ENCODE data around the gene COLQ. TPM values are rescaled to one million over a fixed set of nuclear protein-coding genes. Genes with fewer than 3 reads are reported as not detected.

Gene COLQ
- total RNA-seq, 2 experiments from 2014 or later: 0.25 to 0.62 TPM

DNA sequence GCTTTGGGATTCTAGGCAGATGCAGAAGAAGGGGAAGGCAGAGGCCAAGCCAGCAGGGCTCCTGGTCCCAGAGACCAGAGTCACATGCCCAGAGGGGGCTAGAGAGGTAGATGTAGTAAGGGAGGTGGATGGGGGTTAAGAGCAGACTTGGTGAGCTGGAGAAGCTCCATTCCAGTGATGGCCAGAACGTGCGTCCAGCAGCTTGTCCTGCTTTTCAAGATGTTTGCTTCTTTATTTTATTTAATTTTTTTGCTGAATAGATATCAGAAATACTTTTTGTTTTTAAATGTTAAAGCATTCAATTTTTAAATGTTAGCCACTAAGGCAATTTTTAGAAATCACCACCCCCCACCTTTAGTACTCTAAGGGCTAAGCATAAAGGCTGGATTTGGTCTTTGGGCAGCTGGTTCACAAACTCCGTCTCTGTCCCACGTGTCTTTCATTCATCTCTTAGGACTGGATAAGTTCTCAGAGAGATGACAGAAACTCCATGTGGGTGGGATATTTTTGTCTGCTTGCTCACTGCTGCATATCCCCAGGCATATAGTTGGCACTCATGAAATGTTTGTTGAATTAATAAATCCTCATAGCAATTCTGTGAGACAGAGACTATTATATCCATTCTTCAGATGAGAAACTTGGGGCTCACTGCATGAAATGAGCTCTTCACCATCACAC lies 6.7 kb downstream of the COLQ start:
- no peak for DNase-seq
- intact Hi-C loops (cut with micrococcal nuclease): no loop called here
- H3K9me3 Mint-ChIP-seq: no peaks in the 10 kb centered on the region
- no peaks in the 10 kb centered on the region for H3K27me3 Mint-ChIP-seq (ENCODE audit: low read depth)
- CTCF ChIA-PET: interaction anchor here (1.5 kb wide), 1 partner anchor 42 kb away, joined by 4 read pairs; no protein-coding TSS in a partner anchor
- H3K4me1 Mint-ChIP-seq (ENCODE audit: low read depth): no peaks in the 10 kb centered on the region
- no peak overlapping the region for H3K27ac Mint-ChIP-seq
- no peaks in the 10 kb centered on the region for H3K36me3 Mint-ChIP-seq (ENCODE audit: low read depth)
- no peak overlapping the region for H3K4me3 Mint-ChIP-seq

DNA sequence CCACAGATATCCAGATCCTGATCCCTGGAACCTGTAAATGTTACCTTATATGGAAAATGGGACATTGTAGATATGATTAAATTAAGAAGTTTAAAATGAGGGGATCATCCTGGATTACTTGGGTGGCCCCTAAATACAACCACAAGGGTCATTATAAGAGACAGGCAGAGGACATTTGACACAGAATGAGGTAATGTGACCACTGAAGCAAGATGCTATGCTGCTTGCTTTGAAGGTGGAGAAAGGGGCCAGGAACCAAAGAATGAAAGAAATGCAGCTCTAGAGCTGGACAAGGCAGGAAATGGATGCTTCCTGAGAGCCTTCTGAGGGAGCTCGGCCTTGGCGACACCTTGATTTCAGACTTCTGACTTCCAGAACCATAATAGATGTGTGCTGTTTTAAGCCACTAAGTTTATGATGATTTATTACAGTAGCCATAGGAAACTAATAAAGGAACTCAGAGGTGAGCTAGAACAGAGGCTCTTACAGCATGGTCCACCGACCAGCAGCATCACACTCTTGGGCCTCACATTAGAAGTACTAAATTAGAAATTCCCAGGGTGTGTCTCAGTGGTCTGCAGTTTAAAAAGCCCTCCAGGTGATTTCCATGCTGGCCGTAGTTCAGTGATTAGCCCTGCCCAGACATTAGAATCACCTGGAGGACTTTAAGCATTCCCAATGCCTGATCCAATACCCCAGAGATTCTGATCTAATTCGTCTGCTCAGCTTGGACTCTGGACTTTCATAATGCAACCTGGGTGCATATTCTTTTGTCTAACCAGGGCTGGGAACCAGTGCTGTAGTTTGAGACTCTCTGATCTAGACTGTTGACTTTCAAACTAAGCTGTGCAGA lies 7.5 kb downstream of the COLQ start:
- intact Hi-C loops (cut with micrococcal nuclease): no loop called here
- DNase-seq: no peak
- H3K9me3 Mint-ChIP-seq: no peaks in the 10 kb centered on the region
- no peaks in the 10 kb centered on the region for H3K27me3 Mint-ChIP-seq (ENCODE audit: low read depth)
- H3K4me1 Mint-ChIP-seq (ENCODE audit: low read depth): no peaks in the 10 kb centered on the region
- no peak overlapping the region for H3K27ac Mint-ChIP-seq
- no peaks in the 10 kb centered on the region for H3K36me3 Mint-ChIP-seq (ENCODE audit: low read depth)
- no peak overlapping the region for H3K4me3 Mint-ChIP-seq
- CTCF ChIA-PET: no interaction called here

DNA sequence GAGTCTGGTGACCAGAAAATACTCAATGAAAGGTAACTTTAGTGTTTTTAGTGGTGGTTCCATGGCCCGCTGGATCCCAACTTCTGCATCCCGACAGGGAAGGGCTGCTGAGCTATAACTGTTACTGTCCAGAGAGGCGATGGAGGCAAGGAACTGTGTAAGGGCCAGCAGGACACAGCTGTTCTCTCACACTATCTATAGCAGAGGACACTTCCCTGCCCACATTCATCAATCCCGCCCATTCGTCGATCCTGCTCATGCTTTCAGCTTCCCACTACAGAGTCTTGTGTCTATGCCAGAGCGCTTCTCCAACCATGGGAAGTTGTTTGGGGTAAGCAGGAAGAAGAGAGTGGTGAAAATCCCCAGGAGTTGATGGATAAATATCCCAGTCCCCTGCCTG lies 8.4 kb downstream of the COLQ start:
- Mint-ChIP-seq H3K27ac (no peak overlapping the region), H3K4me3 (no peak overlapping the region), H3K4me1 (ENCODE audit: low read depth) (no peaks in the 10 kb centered on the region), H3K9me3 (no peaks in the 10 kb centered on the region), H3K36me3 (ENCODE audit: low read depth) (no peaks in the 10 kb centered on the region), H3K27me3 (ENCODE audit: low read depth) (no peaks in the 10 kb centered on the region)
- DNase-seq: no peak
- intact Hi-C loops (cut with micrococcal nuclease): no loop called here
- CTCF ChIA-PET: no interaction called here

DNA sequence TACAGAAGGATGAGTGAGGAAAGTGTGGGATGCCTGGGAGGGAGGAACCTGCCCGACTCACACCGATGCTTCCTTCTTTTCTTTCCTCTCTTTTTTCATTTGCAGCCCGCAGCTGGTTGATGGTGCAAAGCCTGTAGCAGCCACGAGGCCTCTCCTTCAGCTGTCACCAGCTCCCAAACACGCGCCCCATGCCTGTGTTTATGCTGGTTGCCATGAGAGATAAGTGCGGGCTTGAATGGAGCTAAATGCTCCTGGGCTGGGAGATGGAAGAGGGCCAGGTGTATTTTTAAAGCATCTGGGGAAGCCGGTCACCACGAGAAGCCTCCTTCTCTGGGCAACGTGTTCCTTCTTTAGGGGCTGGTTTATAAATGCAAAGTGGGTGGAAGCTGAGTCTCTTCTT lies 9.3 kb downstream of the COLQ start:
- Mint-ChIP-seq H3K4me1 (ENCODE audit: low read depth) (no peaks in the 10 kb centered on the region), H3K4me3 (no peak overlapping the region), H3K36me3 (ENCODE audit: low read depth) (no peaks in the 10 kb centered on the region), H3K9me3 (no peaks in the 10 kb centered on the region), H3K27ac (no peak overlapping the region), H3K27me3 (ENCODE audit: low read depth) (no peaks in the 10 kb centered on the region)
- CTCF ChIA-PET: no interaction called here
- intact Hi-C loops (cut with micrococcal nuclease): no loop called here
- DNase-seq: no peak

DNA sequence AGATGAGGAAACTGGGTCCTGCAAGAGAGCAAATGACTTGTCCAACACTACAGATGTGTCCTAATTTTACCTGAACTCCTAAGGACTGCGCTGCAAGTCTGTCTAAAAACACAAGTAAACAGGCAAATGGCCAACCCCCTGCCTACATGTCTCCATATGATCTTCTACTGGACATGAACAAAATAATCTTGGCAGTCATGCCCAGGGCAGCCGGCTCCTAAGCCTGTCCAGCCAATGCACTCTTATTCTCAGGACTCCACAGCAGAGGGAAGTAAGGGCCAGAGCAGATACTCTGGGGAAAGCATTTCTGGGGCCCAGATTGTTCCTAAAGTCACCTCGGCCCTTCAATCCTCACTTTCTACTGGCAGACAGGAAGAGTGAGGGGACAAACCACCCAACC lies 10.3 kb downstream of the COLQ start:
- CTCF ChIA-PET: no interaction called here
- no peaks in the 10 kb centered on the region for H3K9me3 Mint-ChIP-seq

DNA sequence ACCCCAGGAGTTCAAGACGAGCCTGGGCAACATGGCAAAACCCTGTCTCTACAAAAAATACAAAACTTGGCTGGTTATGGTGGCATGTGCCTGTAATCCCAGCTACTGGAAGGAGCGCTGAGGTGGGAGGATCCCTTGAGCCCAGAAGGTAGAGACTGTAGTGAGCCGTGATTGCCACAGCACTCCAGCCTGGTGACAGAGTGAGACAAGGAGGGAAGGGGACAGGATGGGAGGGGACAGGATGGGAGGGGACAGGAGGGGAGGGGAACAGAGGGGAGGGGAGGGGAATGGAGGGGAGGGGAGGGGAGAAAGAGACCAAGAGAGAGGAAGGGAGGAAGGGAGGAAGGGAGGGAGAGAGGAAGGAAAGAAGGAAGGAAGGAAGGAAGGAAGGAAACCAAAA lies 11.0 kb downstream of the COLQ start:
- no peaks in the 10 kb centered on the region for H3K9me3 Mint-ChIP-seq
- CTCF ChIA-PET: no interaction called here
- H3K27me3 Mint-ChIP-seq (ENCODE audit: low read depth): no peaks in the 10 kb centered on the region
- no peak for DNase-seq
- no peaks in the 10 kb centered on the region for H3K4me1 Mint-ChIP-seq (ENCODE audit: low read depth)
- no peak overlapping the region for H3K4me3 Mint-ChIP-seq
- no peaks in the 10 kb centered on the region for H3K36me3 Mint-ChIP-seq (ENCODE audit: low read depth)
- intact Hi-C loops (cut with micrococcal nuclease): no loop called here
- H3K27ac Mint-ChIP-seq: no peak overlapping the region

More for the DNA sequence above, 10.3 kb downstream of the COLQ start:
- Mint-ChIP-seq H3K4me3 (no peak overlapping the region), H3K36me3 (ENCODE audit: low read depth) (no peaks in the 10 kb centered on the region), H3K4me1 (ENCODE audit: low read depth) (no peaks in the 10 kb centered on the region), H3K27me3 (ENCODE audit: low read depth) (no peaks in the 10 kb centered on the region), H3K27ac (no peak overlapping the region)
- DNase-seq: no peak
- intact Hi-C loops (cut with micrococcal nuclease): no loop called here

DNA sequence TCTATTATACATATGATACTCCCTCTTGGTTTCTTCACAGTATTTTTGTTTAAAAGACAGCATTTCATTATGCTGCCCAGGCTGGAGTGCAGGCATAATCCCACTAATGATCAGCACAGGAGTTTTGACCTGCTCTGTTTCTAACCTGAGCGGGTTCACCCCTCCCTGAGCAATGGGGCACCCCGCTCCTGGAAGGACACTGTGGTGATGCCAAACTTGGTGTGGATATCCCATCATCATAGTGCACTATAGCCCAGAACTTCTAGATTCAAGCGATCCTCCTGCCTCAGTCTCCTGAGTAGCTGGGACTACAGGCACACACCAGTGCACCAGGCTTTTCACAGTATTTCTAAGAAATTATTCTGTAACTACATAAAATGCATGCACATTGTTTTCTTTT lies 14.9 kb downstream of the COLQ start:
- CTCF ChIA-PET: no interaction called here
- H3K9me3 Mint-ChIP-seq: no peaks in the 10 kb centered on the region
- H3K36me3 Mint-ChIP-seq (ENCODE audit: low read depth): no peaks in the 10 kb centered on the region
- no peak overlapping the region for H3K4me3 Mint-ChIP-seq
- H3K4me1 Mint-ChIP-seq (ENCODE audit: low read depth): no peaks in the 10 kb centered on the region
- H3K27me3 Mint-ChIP-seq (ENCODE audit: low read depth): no peaks in the 10 kb centered on the region
- DNase-seq: no peak
- intact Hi-C loops (cut with micrococcal nuclease): no loop called here
- H3K27ac Mint-ChIP-seq: no peak overlapping the region

DNA sequence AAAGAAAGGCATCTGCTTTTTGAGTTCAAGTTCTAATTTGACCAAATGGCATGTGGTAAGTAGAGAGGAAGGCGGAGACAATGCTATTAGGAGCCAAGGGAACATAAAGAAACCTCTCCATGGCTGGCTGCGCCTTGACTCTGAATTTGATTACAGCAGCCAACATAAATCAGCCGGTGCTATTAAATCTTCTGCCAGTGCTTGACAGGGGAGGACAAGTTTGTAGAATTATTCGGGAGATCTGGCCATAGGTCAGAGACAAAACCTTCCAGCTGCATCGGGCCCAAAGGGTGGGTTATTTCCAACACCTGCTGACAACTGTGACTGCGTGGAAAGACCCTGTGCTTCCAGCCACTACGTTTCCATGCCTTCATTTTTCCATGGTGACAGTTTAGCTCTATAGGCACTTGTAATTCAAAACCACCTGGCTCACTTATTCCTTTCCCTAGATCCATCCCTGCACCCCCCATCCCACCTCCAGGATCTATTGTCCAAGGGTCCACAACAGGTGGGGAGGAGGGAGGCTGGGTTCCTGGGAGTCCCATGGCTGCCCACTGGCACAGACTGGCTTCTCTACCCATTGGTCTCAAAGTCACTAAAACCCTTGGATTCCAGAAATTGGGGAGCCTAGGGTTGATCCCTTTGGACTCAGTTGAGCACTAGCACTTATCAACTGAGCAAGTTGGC lies 15.9 kb downstream of the COLQ start:
- H3K36me3 Mint-ChIP-seq (ENCODE audit: low read depth): no peaks in the 10 kb centered on the region
- H3K4me3 Mint-ChIP-seq: no peak overlapping the region
- H3K9me3 Mint-ChIP-seq: no peaks in the 10 kb centered on the region
- peaks cover 4% of the 10 kb centered on the region for H3K4me1 Mint-ChIP-seq (ENCODE audit: low read depth)
- CTCF ChIA-PET: no interaction called here
- no peak overlapping the region for H3K27ac Mint-ChIP-seq
- no peaks in the 10 kb centered on the region for H3K27me3 Mint-ChIP-seq (ENCODE audit: low read depth)
- DNase-seq: no peak
- intact Hi-C loops (cut with micrococcal nuclease): no loop called here

DNA sequence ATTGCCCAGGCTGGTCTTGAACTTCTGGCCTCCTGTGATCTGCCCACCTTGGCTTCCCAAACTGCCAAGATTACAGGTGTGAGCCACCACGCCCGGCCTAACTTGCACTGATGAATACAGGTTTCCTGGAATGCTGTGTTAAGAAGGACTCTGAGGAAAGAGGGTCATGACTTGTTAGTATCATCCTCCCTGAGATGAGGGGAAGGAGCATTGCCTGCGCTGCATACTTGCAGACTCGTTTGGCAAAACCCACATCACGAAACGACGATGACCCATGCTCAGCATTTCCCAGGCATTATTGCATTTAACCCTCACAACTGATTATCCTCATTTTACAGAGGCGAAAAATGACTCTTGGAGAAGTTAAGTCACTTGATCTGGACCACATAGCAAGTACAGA lies 18.9 kb downstream of the COLQ start:
- peaks cover 16% of the 10 kb centered on the region for H3K4me1 Mint-ChIP-seq (ENCODE audit: low read depth)

DNA sequence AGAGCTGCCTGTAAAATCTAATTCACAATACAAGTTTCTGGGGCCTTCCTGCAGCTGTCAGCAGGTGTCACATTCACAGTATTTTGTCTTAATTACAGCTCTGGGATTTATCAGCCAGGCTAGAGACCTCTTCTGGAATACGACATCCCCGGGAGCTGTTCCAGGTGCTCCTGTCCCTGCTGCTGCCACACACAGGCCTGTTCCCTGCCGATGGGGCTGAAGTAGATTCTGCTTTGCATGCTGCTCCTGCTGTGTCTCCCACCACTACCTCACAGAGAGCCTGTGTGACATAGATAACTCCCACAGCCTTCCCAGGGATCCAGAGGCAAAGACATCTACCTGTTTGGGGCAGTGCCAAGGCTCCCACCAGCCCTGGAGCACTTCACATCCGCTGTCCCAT lies 20.4 kb downstream of the COLQ start:
- H3K27ac Mint-ChIP-seq: no peak overlapping the region
- DNase-seq: no peak
- no peaks in the 10 kb centered on the region for H3K9me3 Mint-ChIP-seq
- no peaks in the 10 kb centered on the region for H3K27me3 Mint-ChIP-seq (ENCODE audit: low read depth)
- intact Hi-C loops (cut with micrococcal nuclease): loop anchor here (2.0 kb wide), 1 partner anchor 56 kb away; no protein-coding TSS in a partner anchor
- no peaks in the 10 kb centered on the region for H3K36me3 Mint-ChIP-seq (ENCODE audit: low read depth)
- peaks cover 21% of the 10 kb centered on the region for H3K4me1 Mint-ChIP-seq (ENCODE audit: low read depth)
- no peak overlapping the region for H3K4me3 Mint-ChIP-seq
- CTCF ChIA-PET: interaction anchor here (0.9 kb wide), 1 partner anchor 72 kb away, joined by 4 read pairs; no protein-coding TSS in a partner anchor

More for the DNA sequence above, 18.9 kb downstream of the COLQ start:
- Mint-ChIP-seq H3K36me3 (ENCODE audit: low read depth) (no peaks in the 10 kb centered on the region), H3K27me3 (ENCODE audit: low read depth) (no peaks in the 10 kb centered on the region), H3K27ac (no peak overlapping the region), H3K4me3 (no peak overlapping the region), H3K9me3 (no peaks in the 10 kb centered on the region)
- DNase-seq: no peak
- intact Hi-C loops (cut with micrococcal nuclease): no loop called here
- CTCF ChIA-PET: no interaction called here

DNA sequence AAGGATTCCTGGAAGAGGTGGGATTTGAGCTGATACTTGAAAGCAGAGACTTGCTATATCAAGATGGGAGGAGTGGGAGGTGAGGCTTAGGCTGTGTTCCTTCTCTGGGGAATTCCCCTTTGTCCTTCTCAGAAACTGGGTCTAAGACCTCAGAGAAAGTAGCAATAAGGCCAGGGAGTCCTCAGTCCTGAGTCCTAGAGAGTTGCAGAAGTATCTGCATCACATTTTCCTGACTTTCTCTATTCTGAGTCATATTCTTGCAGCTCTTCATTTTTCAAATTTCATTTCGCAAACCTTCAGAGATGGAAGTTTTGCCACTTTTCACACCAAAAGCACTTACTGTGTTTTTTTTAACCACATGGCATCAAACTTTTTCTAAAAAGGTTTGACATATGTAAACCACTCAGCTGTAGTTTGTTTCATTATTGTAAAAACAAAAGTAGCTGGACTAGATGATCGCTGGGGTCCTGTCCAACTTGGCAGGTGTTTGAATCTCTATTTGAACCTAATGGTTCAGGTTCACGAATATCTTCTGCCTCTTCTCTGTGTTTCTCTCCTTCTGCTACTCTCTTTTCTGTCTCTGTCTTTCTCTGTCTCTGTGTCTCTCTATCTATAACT lies 21.3 kb downstream of the COLQ start:
- Mint-ChIP-seq H3K27ac (no peak overlapping the region), H3K9me3 (no peaks in the 10 kb centered on the region), H3K27me3 (ENCODE audit: low read depth) (no peaks in the 10 kb centered on the region), H3K36me3 (ENCODE audit: low read depth) (no peaks in the 10 kb centered on the region), H3K4me1 (ENCODE audit: low read depth) (peaks cover 21% of the 10 kb centered on the region), H3K4me3 (no peak overlapping the region)
- no peak for DNase-seq
- intact Hi-C loops (cut with micrococcal nuclease): loop anchor here (2.0 kb wide), 1 partner anchor 57 kb away; no protein-coding TSS in a partner anchor
- CTCF ChIA-PET: interaction anchor here (0.6 to 1.0 kb wide), 2 partner anchors 28 to 121 kb away, joined by 3 read pairs; no protein-coding TSS in a partner anchor

DNA sequence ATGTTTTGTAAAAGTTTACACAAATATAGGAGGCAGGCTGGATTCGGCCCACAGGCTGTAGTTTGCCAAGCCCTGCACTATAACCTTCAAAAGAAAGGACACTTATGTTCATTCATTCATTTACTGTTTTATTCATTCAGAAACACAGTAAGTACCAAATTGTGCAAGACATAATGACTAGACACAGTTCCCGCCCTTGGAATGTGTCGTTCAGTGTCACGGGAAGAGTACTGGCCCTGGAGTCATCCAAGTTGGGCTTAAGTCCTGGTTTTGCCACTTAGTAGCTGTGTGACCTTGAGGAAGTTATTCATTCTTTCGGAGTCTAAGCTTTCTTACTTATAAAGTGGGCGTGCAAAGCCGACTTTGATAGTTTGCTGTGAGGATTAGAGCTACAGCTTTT lies 22.0 kb downstream of the COLQ start:
- CTCF ChIA-PET: interaction anchor here (0.5 to 1.0 kb wide), 3 partner anchors 28 to 284 kb away, joined by 3 to 5 read pairs (median 3); no protein-coding TSS in a partner anchor
- no peak overlapping the region for H3K4me3 Mint-ChIP-seq
- H3K4me1 Mint-ChIP-seq (ENCODE audit: low read depth): peaks cover 21% of the 10 kb centered on the region
- intact Hi-C loops (cut with micrococcal nuclease): no loop called here
- DNase-seq: no peak
- H3K27ac Mint-ChIP-seq: no peak overlapping the region
- H3K9me3 Mint-ChIP-seq: no peaks in the 10 kb centered on the region
- H3K27me3 Mint-ChIP-seq (ENCODE audit: low read depth): no peaks in the 10 kb centered on the region
- no peaks in the 10 kb centered on the region for H3K36me3 Mint-ChIP-seq (ENCODE audit: low read depth)
